Panc1 (cell line): ENCODE measurements around the gene PNLIPRP3. TPM values are rescaled to one million over a fixed set of nuclear protein-coding genes. Genes with fewer than 3 reads are reported as not detected.

Experiments
- ATAC-seq: fragments of 200-7000 bp; cut with Tn5 transposase; 2 replicates; pipeline ENCODE4 v1.9.1; 2020; ENCODE audit warnings: mild to moderate bottlenecking, moderate library complexity
- BruUV-seq: library from RNA; stranded (reverse); fragments of 400-500 nt; replicated peaks from 2 replicates; lab custom pipeline; 2021; lab: Mats Ljungman, UMichigan
- CTCF ChIA-PET: fragments of 300-600 bp; sonication (Branson Sonifier 250); formaldehyde crosslinking; loops from one replicate; lab custom pipeline; 2022; ENCODE audit warnings: antibody characterized with exemption; lab: Charles Lee
- POLR2A ChIA-PET: fragments of 300-600 bp; sonication (Branson Sonifier 250); formaldehyde crosslinking; loops from one replicate; lab custom pipeline; 2022; ENCODE audit warnings: antibody characterized with exemption; lab: Charles Lee
- DNase-seq: peaks from one replicate; pipeline ENCODE4 v3.0.0-alpha.2; 2010; ENCODE audit warnings: low read depth, low spot score
- H3K27ac ChIP-seq: 2 replicates; pipeline ENCODE4 v1.5.1; 2011; ENCODE audit warnings: mild to moderate bottlenecking, low read length, inconsistent platforms
- H3K27me3 ChIP-seq: fragments of 200-500 bp; sonication (Bioruptor generic); 2 replicates; pipeline ENCODE4 v1.6.0; 2014; ENCODE audit warnings: low read length, inconsistent platforms; ENCODE audit not compliant: control insufficient read depth, insufficient read depth
- H3K36me3 ChIP-seq: fragments of 200-500 bp; sonication (Bioruptor generic); 2 replicates; pipeline ENCODE4 v1.5.1; 2014; ENCODE audit warnings: inconsistent platforms, mild to moderate bottlenecking, low read length, moderate library complexity; ENCODE audit not compliant: control insufficient read depth, insufficient read depth
- H3K4me1 ChIP-seq: 2 replicates; pipeline ENCODE4 v1.5.1; 2011; ENCODE audit warnings: inconsistent platforms, mild to moderate bottlenecking, low read length, moderate library complexity; ENCODE audit not compliant: control insufficient read depth, insufficient read depth
- H3K4me3 ChIP-seq, 2 experiments: 2 replicates each; pipeline ENCODE4 v1.5.1; 2011 to 2012; ENCODE audit warnings: low read depth in 2 of 2, low read length in 2 of 2, mild to moderate bottlenecking in 2 of 2, inconsistent platforms in 1 of 2, moderate library complexity in 1 of 2
- H3K9me3 ChIP-seq: fragments of 200-500 bp; sonication (Bioruptor generic); 2 replicates; pipeline ENCODE4 v1.5.1; 2014; ENCODE audit warnings: low read depth, mild to moderate bottlenecking, inconsistent platforms, low read length, moderate library complexity; ENCODE audit not compliant: control insufficient read depth, insufficient read depth
- CTCF ChIP-seq: fragments of 450-650 bp; IDR thresholded peaks from 2 replicates; pipeline ENCODE4 v1.5.1; 2017; ENCODE audit warnings: mild to moderate bottlenecking
- POLR2AphosphoS5 ChIP-seq: IDR thresholded peaks from 2 replicates; pipeline ENCODE4 v1.6.1; 2012; ENCODE audit warnings: mild to moderate bottlenecking, low read depth, low read length, moderate library complexity
- SIN3A ChIP-seq: IDR thresholded peaks from 2 replicates; pipeline ENCODE4 v1.6.1; 2012; ENCODE audit warnings: low read depth, mild to moderate bottlenecking, low read length, moderate library complexity, borderline replicate concordance; ENCODE audit not compliant: insufficient read depth
- TCF7L2 ChIP-seq: IDR thresholded peaks from 2 replicates; pipeline ENCODE4 v1.6.1; 2011; ENCODE audit warnings: mild to moderate bottlenecking, low read depth, low read length, inconsistent platforms
- in situ Hi-C: cut with HindIII; loops from 2 replicates; pipeline ENCODE4 v1.10.0; 2016; ENCODE audit warnings: low sequenced_read_pairs, low pct_unique_long_range_greater_than_20kb
- intact Hi-C: fragments of 100-400 bp; cut with micrococcal nuclease; formaldehyde crosslinking; loops from one replicate; pipeline ENCODE4 v1.10.0; 2022; ENCODE audit not compliant: unreplicated experiment
- total RNA-seq: library from RNA; stranded (reverse); gene quantifications from one replicate; pipeline ENCODE4 v1.2.1, GENCODE V29; 2021; ENCODE audit not compliant: unreplicated experiment
- TF ChIP-seq, protein P1 (sequence below), 2 experiments: IDR thresholded peaks; 2 replicates each; pipeline ENCODE4 v1.6.1; 2011 to 2012; ENCODE audit warnings: low read depth in 2 of 2, control low read depth in 1 of 2, low read length in 1 of 2, mild to moderate bottlenecking in 1 of 2, moderate library complexity in 1 of 2; ENCODE audit not compliant: insufficient read depth in 1 of 2

The PNLIPRP3 gene
- total RNA-seq, 1 experiment from 2014 or later: not detected

DNA sequence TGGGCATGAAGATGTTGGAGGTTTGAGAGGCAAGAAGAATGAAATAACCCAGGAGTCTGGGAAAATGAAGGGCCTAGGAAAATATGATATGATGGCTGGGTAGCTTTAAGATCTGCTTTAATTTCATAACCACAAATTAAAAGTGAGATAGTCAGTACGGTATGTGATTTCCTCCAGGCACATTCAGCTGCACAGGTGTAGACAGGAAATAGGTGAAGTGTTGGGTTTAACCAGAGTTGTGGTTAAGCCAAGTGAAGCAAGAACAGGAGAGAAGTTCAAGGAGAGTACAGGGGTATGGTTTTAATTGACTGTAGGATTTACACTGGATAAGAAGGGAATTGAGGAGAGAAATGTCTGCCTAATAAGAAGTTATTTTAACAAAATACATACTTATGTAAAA is 2.6 kb downstream of the PNLIPRP3 start:
- Histone ChIP-seq H3K9me3 (no peaks in the 10 kb centered on the region), H3K27ac (no peak overlapping the region), H3K27me3 (peaks cover 5% of the 10 kb centered on the region), H3K4me3 (no peak overlapping the region), H3K4me1 (no peaks in the 10 kb centered on the region), H3K36me3 (no peaks in the 10 kb centered on the region)
- CTCF ChIA-PET: no interaction called here
- ATAC-seq: no peak
- POLR2A ChIA-PET: no interaction called here
- in situ Hi-C loops (no loop called here), intact Hi-C loops (no loop called here)
- TF ChIP-seq, protein P1, sequence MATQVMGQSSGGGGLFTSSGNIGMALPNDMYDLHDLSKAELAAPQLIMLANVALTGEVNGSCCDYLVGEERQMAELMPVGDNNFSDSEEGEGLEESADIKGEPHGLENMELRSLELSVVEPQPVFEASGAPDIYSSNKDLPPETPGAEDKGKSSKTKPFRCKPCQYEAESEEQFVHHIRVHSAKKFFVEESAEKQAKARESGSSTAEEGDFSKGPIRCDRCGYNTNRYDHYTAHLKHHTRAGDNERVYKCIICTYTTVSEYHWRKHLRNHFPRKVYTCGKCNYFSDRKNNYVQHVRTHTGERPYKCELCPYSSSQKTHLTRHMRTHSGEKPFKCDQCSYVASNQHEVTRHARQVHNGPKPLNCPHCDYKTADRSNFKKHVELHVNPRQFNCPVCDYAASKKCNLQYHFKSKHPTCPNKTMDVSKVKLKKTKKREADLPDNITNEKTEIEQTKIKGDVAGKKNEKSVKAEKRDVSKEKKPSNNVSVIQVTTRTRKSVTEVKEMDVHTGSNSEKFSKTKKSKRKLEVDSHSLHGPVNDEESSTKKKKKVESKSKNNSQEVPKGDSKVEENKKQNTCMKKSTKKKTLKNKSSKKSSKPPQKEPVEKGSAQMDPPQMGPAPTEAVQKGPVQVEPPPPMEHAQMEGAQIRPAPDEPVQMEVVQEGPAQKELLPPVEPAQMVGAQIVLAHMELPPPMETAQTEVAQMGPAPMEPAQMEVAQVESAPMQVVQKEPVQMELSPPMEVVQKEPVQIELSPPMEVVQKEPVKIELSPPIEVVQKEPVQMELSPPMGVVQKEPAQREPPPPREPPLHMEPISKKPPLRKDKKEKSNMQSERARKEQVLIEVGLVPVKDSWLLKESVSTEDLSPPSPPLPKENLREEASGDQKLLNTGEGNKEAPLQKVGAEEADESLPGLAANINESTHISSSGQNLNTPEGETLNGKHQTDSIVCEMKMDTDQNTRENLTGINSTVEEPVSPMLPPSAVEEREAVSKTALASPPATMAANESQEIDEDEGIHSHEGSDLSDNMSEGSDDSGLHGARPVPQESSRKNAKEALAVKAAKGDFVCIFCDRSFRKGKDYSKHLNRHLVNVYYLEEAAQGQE (IDR thresholded peaks at IDR 0.05; ENCODE audit: insufficient read depth in 1 of 2, low read depth in 2 of 2, low read length in 1 of 2): no peak
- TF ChIP-seq CTCF: no peak
- no peak for TF ChIP-seq TCF7L2
- TF ChIP-seq POLR2AphosphoS5: no peak
- TF ChIP-seq SIN3A: no peak
- no peak for DNase-seq
- BruUV-seq: no TSS peak

DNA sequence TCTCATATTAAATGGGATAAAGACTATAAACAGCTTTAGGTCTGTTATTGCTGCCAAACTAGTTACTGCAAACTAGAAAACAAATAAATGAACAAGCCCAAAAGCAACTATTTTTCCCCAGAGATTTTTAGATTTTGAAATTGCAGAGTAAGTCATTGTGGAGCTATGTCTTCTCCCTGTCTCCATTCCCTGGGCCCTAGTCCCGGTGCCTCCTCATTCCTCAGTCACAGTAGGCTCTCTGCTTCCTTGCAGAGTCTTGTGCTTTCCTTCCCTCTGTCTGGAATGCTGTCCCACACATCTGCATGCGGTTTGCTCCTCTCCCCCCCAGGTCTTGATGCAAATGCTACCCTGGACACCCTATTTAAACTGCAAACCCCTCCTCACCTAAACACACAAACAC is 4.0 kb downstream of the PNLIPRP3 start:
- CTCF ChIA-PET: no interaction called here

More for the DNA sequence above, 4.0 kb downstream of the PNLIPRP3 start:
- no TSS peak for BruUV-seq
- H3K4me3 ChIP-seq: no peak overlapping the region
- peaks cover 5% of the 10 kb centered on the region for H3K27me3 ChIP-seq
- POLR2A ChIA-PET: no interaction called here
- H3K4me1 ChIP-seq: no peaks in the 10 kb centered on the region
- intact Hi-C loops: no loop called here
- H3K9me3 ChIP-seq: no peaks in the 10 kb centered on the region
- ATAC-seq: no peak
- in situ Hi-C loops: no loop called here
- TF ChIP-seq, protein P1 (IDR thresholded peaks at IDR 0.05; ENCODE audit: insufficient read depth in 1 of 2, low read depth in 2 of 2, low read length in 1 of 2): no peak
- TF ChIP-seq TCF7L2: no peak
- no peak for TF ChIP-seq SIN3A
- TF ChIP-seq POLR2AphosphoS5: no peak
- no peak for TF ChIP-seq CTCF
- no peaks in the 10 kb centered on the region for H3K36me3 ChIP-seq
- DNase-seq: no peak
- no peak overlapping the region for H3K27ac ChIP-seq
